ENCODE measurements around the gene SYP.

Gene SYP

GRCh38 chrX:49209434-49210251, 9.7 kb upstream of the SYP start:
- Mint-ChIP-seq H3K27ac (no peak overlapping the region), H3K9me3 (peaks cover 6% of the 10 kb centered on the region), H3K4me1 (no peaks in the 10 kb centered on the region), H3K4me3 (no peak overlapping the region), H3K36me3 (no peaks in the 10 kb centered on the region), H3K27me3 (peaks cover 31% of the 10 kb centered on the region)
- DNase-seq = peak; percentile 22
- CTCF ChIA-PET = no interaction called here

DNA sequence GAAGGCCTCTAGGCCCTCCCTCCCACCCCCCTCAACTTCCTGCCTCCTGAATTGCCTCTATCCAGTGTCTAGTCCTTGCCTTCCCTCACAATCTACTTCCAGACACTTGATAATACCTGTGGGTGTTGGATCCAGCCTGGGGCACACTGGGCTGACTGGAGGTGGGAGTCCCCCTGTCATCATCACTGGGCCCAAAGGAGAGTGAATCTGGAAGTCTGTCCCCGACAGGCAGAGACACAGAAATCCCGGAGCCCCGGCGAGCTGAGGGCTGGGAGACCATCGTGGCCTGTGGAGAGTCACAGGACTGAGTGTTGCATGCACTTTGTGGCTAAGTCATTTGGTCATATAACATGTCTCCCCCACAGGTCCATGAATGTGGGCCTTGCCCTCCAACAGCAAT, 8.4 kb upstream of the SYP start:
- CTCF ChIA-PET = interaction anchor here (1.7 kb wide), 1 partner anchor 16 kb away, joined by 6 read pairs; no protein-coding TSS in a partner anchor
- H3K4me1 Mint-ChIP-seq = no peaks in the 10 kb centered on the region
- no peak overlapping the region for H3K4me3 Mint-ChIP-seq
- H3K9me3 Mint-ChIP-seq = peaks cover 6% of the 10 kb centered on the region
- H3K36me3 Mint-ChIP-seq = no peaks in the 10 kb centered on the region
- peaks cover 38% of the 10 kb centered on the region for H3K27me3 Mint-ChIP-seq
- DNase-seq = no peak
- no peak overlapping the region for H3K27ac Mint-ChIP-seq

DNA sequence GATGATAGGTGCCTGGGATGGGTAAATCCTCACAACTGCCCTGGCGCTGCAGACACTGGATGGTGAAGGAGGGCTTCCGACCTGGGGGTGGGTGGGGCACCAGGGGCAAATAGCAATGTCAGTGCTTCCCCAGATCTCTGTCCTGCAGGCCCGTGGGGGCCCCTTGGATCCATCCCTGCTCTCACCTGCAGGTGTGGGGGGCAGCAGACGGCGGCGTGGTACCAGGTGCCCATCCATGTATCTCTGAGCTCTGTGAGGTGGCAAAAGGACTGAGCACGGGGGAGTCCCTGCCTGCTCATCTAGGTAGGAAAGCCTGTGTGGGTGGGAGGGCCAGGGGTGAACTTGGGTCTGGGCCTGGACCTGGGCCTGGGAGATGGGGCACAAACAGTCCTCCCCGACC, 6.5 kb upstream of the SYP start:
- H3K4me1 Mint-ChIP-seq = no peaks in the 10 kb centered on the region
- H3K4me3 Mint-ChIP-seq = no peak overlapping the region
- no peaks in the 10 kb centered on the region for H3K36me3 Mint-ChIP-seq
- H3K27me3 Mint-ChIP-seq = peaks cover 27% of the 10 kb centered on the region
- no peak for DNase-seq
- CTCF ChIA-PET = no interaction called here
- no peaks in the 10 kb centered on the region for H3K9me3 Mint-ChIP-seq
- no peak overlapping the region for H3K27ac Mint-ChIP-seq

- Mint-ChIP-seq H3K9me3 (no peaks in the 10 kb centered on the region), H3K27ac (no peak overlapping the region), H3K36me3 (no peaks in the 10 kb centered on the region), H3K4me3 (no peak overlapping the region), H3K27me3 (peaks cover 19% of the 10 kb centered on the region), H3K4me1 (peaks cover 4% of the 10 kb centered on the region)
- DNase-seq = no peak
- CTCF ChIA-PET = no interaction called here
These were observed 5.5 kb upstream of the SYP start for GRCh38 chrX:49205443-49205842.

DNA sequence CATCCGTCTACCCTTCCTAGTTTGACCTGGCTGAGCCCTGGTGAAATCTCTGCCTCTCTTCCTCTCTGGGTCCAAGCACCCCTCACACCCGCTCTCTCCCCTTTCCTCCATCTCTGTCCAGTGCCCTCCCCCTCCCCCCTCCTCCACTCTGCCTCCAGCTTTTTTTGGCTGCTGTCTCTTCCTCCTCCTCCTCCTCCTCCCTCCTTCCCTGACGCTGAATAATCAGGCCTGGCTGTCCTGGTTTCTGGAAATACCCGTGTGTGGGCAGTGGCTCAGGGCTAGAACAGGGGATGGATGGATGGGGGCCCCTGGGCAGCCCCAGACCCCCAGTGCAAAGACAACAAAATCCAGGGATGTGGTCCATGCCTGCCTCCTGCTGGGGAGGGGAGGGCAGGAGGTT, 4.7 kb upstream of the SYP start:
- Mint-ChIP-seq H3K4me3 (no peak overlapping the region), H3K27ac (no peak overlapping the region), H3K4me1 (peaks cover 5% of the 10 kb centered on the region), H3K36me3 (no peaks in the 10 kb centered on the region), H3K27me3 (peaks cover 14% of the 10 kb centered on the region), H3K9me3 (no peaks in the 10 kb centered on the region)
- no peak for DNase-seq
- CTCF ChIA-PET = no interaction called here

DNA sequence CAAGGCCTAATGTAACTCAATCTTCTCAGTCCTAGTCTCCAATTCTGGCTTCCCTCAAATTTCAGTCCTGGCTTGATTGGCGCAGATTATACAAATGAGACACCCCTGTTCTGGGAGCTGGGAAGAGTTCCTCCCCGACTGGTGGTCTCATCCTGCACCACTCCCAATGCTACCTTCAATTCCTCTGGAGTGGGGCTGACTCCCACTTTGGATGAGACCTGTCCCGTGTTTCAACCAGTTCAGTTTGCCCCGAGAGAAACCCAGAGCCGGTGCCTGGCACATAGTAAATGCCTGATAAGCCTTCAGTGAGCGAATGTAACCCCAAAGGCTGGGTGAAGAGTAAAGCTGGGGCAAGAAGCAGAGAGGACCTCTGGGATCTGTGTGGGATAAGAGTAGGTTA, 4.0 kb upstream of the SYP start:
- Mint-ChIP-seq H3K4me3 (no peak overlapping the region), H3K27ac (no peak overlapping the region), H3K27me3 (peaks cover 14% of the 10 kb centered on the region), H3K36me3 (no peaks in the 10 kb centered on the region), H3K4me1 (peaks cover 7% of the 10 kb centered on the region), H3K9me3 (no peaks in the 10 kb centered on the region)
- DNase-seq = no peak
- CTCF ChIA-PET = no interaction called here

GRCh38 chrX:49203536-49203935, 3.5 kb upstream of the SYP start:
- Mint-ChIP-seq H3K4me1 (peaks cover 11% of the 10 kb centered on the region), H3K27me3 (peaks cover 19% of the 10 kb centered on the region)
- CTCF ChIA-PET = no interaction called here

DNA sequence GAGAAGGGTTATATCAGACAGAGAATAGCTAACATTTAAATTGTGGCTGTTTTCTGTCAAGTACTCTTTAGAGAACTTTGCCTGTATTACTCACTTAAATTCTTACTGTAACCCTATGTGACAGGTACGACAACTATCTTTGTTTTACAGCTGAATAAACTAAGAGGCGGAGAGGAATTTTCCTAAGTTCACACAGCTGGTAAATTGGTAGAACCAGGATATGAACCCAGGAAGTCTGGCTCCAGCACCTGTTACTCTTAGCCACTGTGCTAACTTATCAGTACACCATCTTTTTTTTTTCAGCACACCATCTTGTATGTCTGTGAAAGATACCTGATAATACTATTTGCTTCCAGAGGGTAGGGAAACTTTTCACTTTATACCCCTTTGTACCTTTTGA, 2.0 kb upstream of the SYP start:
- no peak for DNase-seq
- no peaks in the 10 kb centered on the region for H3K36me3 Mint-ChIP-seq
- H3K4me1 Mint-ChIP-seq = peaks cover 19% of the 10 kb centered on the region
- no peak overlapping the region for H3K27ac Mint-ChIP-seq
- H3K27me3 Mint-ChIP-seq = peaks cover 27% of the 10 kb centered on the region
- no peaks in the 10 kb centered on the region for H3K9me3 Mint-ChIP-seq
- CTCF ChIA-PET = no interaction called here
- H3K4me3 Mint-ChIP-seq = no peak overlapping the region

More at GRCh38 chrX:49203536-49203935, 3.5 kb upstream of the SYP start:
- no peaks in the 10 kb centered on the region for H3K36me3 Mint-ChIP-seq
- no peak overlapping the region for H3K27ac Mint-ChIP-seq
- H3K4me3 Mint-ChIP-seq = no peak overlapping the region
- DNase-seq = no peak
- no peaks in the 10 kb centered on the region for H3K9me3 Mint-ChIP-seq

DNA sequence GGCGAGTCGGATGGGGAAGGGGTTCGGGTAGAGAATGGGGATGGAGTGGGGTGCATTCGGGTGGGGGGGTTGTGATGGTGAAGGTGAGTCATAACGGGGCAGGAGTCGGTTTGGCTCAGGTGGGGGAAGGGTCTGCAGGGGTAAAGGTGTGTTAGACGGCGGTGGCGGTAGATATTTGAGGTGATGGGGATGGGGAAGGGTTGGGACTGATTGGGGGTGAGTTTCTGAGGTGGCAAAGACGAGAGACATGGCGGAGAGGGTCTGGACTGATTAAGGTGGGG, 738 bp downstream of the SYP start:
- no peak for DNase-seq
- H3K9me3 Mint-ChIP-seq = no peaks in the 10 kb centered on the region
- no peaks in the 10 kb centered on the region for H3K36me3 Mint-ChIP-seq
- H3K4me3 Mint-ChIP-seq = no peak overlapping the region
- no peak overlapping the region for H3K27ac Mint-ChIP-seq
- H3K4me1 Mint-ChIP-seq = peaks cover 19% of the 10 kb centered on the region
- peaks cover 25% of the 10 kb centered on the region for H3K27me3 Mint-ChIP-seq
- CTCF ChIA-PET = no interaction called here

GRCh38 chrX:49198540-49199314, 1.3 kb downstream of the SYP start:
- DNase-seq = no peak
- no peaks in the 10 kb centered on the region for H3K36me3 Mint-ChIP-seq
- H3K27ac Mint-ChIP-seq = no peak overlapping the region
- no peak overlapping the region for H3K4me3 Mint-ChIP-seq
- peaks cover 20% of the 10 kb centered on the region for H3K27me3 Mint-ChIP-seq
- no peaks in the 10 kb centered on the region for H3K9me3 Mint-ChIP-seq
- CTCF ChIA-PET = no interaction called here
- H3K4me1 Mint-ChIP-seq = peaks cover 23% of the 10 kb centered on the region

- H3K9me3 Mint-ChIP-seq = no peaks in the 10 kb centered on the region
- peaks cover 34% of the 10 kb centered on the region for H3K4me1 Mint-ChIP-seq
- no peak overlapping the region for H3K27ac Mint-ChIP-seq
- CTCF ChIA-PET = no interaction called here
- H3K4me3 Mint-ChIP-seq = no peak overlapping the region
- DNase-seq = no peak
- H3K36me3 Mint-ChIP-seq = no peaks in the 10 kb centered on the region
- H3K27me3 Mint-ChIP-seq = peaks cover 16% of the 10 kb centered on the region
These were observed 2.4 kb downstream of the SYP start for GRCh38 chrX:49197543-49198087.

- H3K36me3 Mint-ChIP-seq = peaks cover 2% of the 10 kb centered on the region
- no peak overlapping the region for H3K4me3 Mint-ChIP-seq
- DNase-seq = peak; percentile 36
- H3K4me1 Mint-ChIP-seq = peaks cover 42% of the 10 kb centered on the region
- CTCF ChIA-PET = interaction anchor here (1.0 to 2.5 kb wide), 11 partner anchors 21 to 683 kb away, joined by 3 to 12 read pairs (median 5); partner anchors contain the start of gene PLP2
- no peaks in the 10 kb centered on the region for H3K9me3 Mint-ChIP-seq
- peaks cover 9% of the 10 kb centered on the region for H3K27me3 Mint-ChIP-seq
- peak overlapping the region; percentile 73 for H3K27ac Mint-ChIP-seq
These were observed 6.4 kb downstream of the SYP start for GRCh38 chrX:49193542-49193964.

GRCh38 chrX:49192722-49193328, 7.2 kb downstream of the SYP start:
- Mint-ChIP-seq H3K27me3 (peaks cover 1% of the 10 kb centered on the region), H3K9me3 (no peaks in the 10 kb centered on the region), H3K4me1 (peaks cover 40% of the 10 kb centered on the region), H3K4me3 (peak overlapping the region; percentile 52), H3K36me3 (peaks cover 2% of the 10 kb centered on the region), H3K27ac (peak overlapping the region; percentile 73)
- CTCF ChIA-PET = interaction anchor here (0.6 to 2.5 kb wide), 20 partner anchors 15 to 731 kb away, joined by 3 to 12 read pairs (median 5); partner anchors contain the start of genes PLP2 and PPP1R3F
- DNase-seq = peak; percentile 48

GRCh38 chrX:49191574-49192011, 8.4 kb downstream of the SYP start:
- Mint-ChIP-seq H3K27me3 (no peaks in the 10 kb centered on the region), H3K27ac (peak overlapping the region; percentile 86), H3K4me3 (peak overlapping the region; percentile 88), H3K36me3 (peaks cover 2% of the 10 kb centered on the region), H3K4me1 (peaks cover 46% of the 10 kb centered on the region), H3K9me3 (no peaks in the 10 kb centered on the region)
- CTCF ChIA-PET = interaction anchor here (1.1 to 2.5 kb wide), 3 partner anchors 17 to 78 kb away, joined by 5 to 12 read pairs (median 6); partner anchors contain the start of genes PLP2 and PPP1R3F
- no peak for DNase-seq
